GM19351 (cell line): ENCODE results near the gene FBXO9.
A peak's percentile ranks its signal among the peaks of the same experiment; 100 is the strongest.

ENCODE experiments used
- ATAC-seq: cut with Tn5 transposase; IDR thresholded peaks from one replicate; pipeline ENCODE4 v1.9.1; 2021; ENCODE audit warnings: mild to moderate bottlenecking, moderate library complexity; ENCODE audit not compliant: unreplicated experiment

Gene FBXO9

GRCh38 chr6:53065266-53066076 lies at the start of gene FBXO9:
Gene FBXO9, plus strand, starts transcription at chr6:53065404. Its CDS starts 386 bp downstream, at chr6:53065790.
- ATAC-seq: peak; percentile 41

GRCh38 chr6:53015486-53015885 lies 49.7 kb upstream of the FBXO9 start:
- ATAC-seq: no peak

GRCh38 chr6:53018446-53018845 lies 46.8 kb upstream of the FBXO9 start:
- ATAC-seq: no peak

- ATAC-seq: no peak
These were observed 45.0 kb upstream of the FBXO9 start for GRCh38 chr6:53020005-53020744.

GRCh38 chr6:53023323-53023722 lies 41.9 kb upstream of the FBXO9 start:
- ATAC-seq: no peak

- no peak for ATAC-seq
These were observed 38.7 kb upstream of the FBXO9 start for GRCh38 chr6:53026526-53026925.

- no peak for ATAC-seq
These were observed 38.0 kb upstream of the FBXO9 start for GRCh38 chr6:53027131-53027718.

GRCh38 chr6:53028467-53028866 lies 36.7 kb upstream of the FBXO9 start:
- ATAC-seq: no peak

- no peak for ATAC-seq
These were observed 35.9 kb upstream of the FBXO9 start for GRCh38 chr6:53029257-53029656.

GRCh38 chr6:53029761-53030160 lies 35.4 kb upstream of the FBXO9 start:
- no peak for ATAC-seq

- ATAC-seq: no peak
These were observed 33.9 kb upstream of the FBXO9 start for GRCh38 chr6:53031281-53031680.

- no peak for ATAC-seq
These were observed 32.4 kb upstream of the FBXO9 start for GRCh38 chr6:53032849-53033248.

GRCh38 chr6:53033764-53034163 lies 31.4 kb upstream of the FBXO9 start:
- ATAC-seq: no peak

GRCh38 chr6:53035549-53036213 lies 29.5 kb upstream of the FBXO9 start:
- no peak for ATAC-seq

GRCh38 chr6:53038141-53038540 lies 27.1 kb upstream of the FBXO9 start:
- ATAC-seq: no peak

- ATAC-seq: no peak
These were observed 26.6 kb upstream of the FBXO9 start for GRCh38 chr6:53038596-53038995.

- ATAC-seq: no peak
These were observed 23.8 kb upstream of the FBXO9 start for GRCh38 chr6:53041356-53041755.

GRCh38 chr6:53042112-53042511 lies 23.1 kb upstream of the FBXO9 start:
- no peak for ATAC-seq

GRCh38 chr6:53043581-53043980 lies 21.6 kb upstream of the FBXO9 start:
- no peak for ATAC-seq

- ATAC-seq: no peak
These were observed 21.1 kb upstream of the FBXO9 start for GRCh38 chr6:53044071-53044470.

- no peak for ATAC-seq
These were observed 20.6 kb upstream of the FBXO9 start for GRCh38 chr6:53044572-53044971.
